Testis (tissue), 3 donors: Measurements from ENCODE around the gene NAA38. TPM values are rescaled to one million over a fixed set of nuclear protein-coding genes. Genes with fewer than 3 reads are reported as not detected.

Experiments used
- DNase-seq: peaks from one replicate; pipeline ENCODE4 v3.0.0-alpha.2; 2019
- H3K27ac ChIP-seq, 2 donors: fragments of 200-600 bp; sonication (generic); one replicate each; pipeline ENCODE4 v1.5.1; 2019
- H3K27me3 ChIP-seq: fragments of 200-600 bp; sonication (generic); one replicate; pipeline ENCODE4 v1.5.1; 2019
- H3K36me3 ChIP-seq: fragments of 200-600 bp; sonication (generic); one replicate; pipeline ENCODE4 v1.5.1; 2017; ENCODE audit warnings: low read depth; ENCODE audit errors: missing control alignments
- H3K4me1 ChIP-seq: fragments of 200-600 bp; sonication (generic); one replicate; pipeline ENCODE4 v1.5.1; 2019
- H3K4me3 ChIP-seq, 2 donors: fragments of 200-600 bp; sonication (generic); one replicate each; pipeline ENCODE4 v1.5.1; 2017 to 2019
- H3K9me3 ChIP-seq: fragments of 200-600 bp; sonication (generic); one replicate; pipeline ENCODE4 v1.5.1; 2017
- POLR2A ChIP-seq: fragments of 450-650 bp; IDR thresholded peaks from one replicate; pipeline ENCODE4 v1.6.1; 2017; ENCODE audit warnings: antibody characterized with exemption, mild to moderate bottlenecking, moderate library complexity
- WGBS, 2 donors: methylation state at CpG; one replicate each; pipeline ENCODE4 v1.1.5; 2018; 5-methylcytosine and 5-hydroxymethylcytosine counted together
- intact Hi-C: fragments of 100-400 bp; cut with DNase I; formaldehyde crosslinking; loops from one replicate; pipeline ENCODE4 v1.15.1; 2023; ENCODE audit warnings: low total_unique reads
- polyA plus RNA-seq: library from polyadenylated mRNA; stranded (reverse); fragments of 350-450 nt; fragmentation: Illumina TruSeq; extraction: RNeasy Lipid Tissue Mini Kit (QIAGEN cat#74804); gene quantifications from one replicate; pipeline ENCODE4 v1.2.3, GENCODE V29; 2014; ENCODE audit warnings: low read depth, low replicate concordance; ENCODE audit not compliant: insufficient read depth
- total RNA-seq, 2 donors: library from RNA; depleted of rRNA; stranded (reverse); fragments of >200 nt; gene quantifications; one replicate each; pipeline ENCODE4 v1.2.3, GENCODE V29; 2016
- TF ChIP-seq, protein P1 (sequence below), 3 experiments: fragments of 450-650 bp in 2 of 3; fragments of 200-600 bp in 1 of 3; sonication (generic) in 1 of 3; IDR thresholded peaks; one replicate each; pipeline ENCODE4 v1.5.1; 2016 to 2019; ENCODE audit warnings: antibody characterized with exemption in 3 of 3, mild to moderate bottlenecking in 2 of 3, moderate library complexity in 1 of 3

The NAA38 gene
- total and polyA plus RNA-seq, 3 donors from 2014 or later, result 72.3 to 102 (median 83.1) TPM

DNA sequence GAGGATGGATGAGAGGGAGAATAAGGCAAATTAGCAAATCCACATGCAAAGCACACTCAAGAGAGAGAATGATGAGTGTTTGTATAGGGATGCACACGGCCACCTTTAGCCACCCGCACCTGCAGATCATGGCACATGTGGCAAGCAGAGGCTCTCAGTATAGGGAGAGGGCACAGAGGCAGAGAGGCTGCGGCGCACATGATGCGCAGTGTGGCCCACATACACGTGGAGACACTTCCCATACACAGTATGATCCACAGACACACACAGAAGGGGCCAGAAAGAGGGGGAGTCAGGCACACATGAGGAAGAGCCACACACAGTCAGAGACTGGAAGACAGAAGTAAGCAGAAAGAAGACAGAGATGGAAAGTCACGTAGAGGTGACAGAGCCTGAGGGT is 24.7 kb upstream of the NAA38 start:
- Histone ChIP-seq H3K36me3 (no peaks in the 10 kb centered on the region), H3K9me3 (no peaks in the 10 kb centered on the region), H3K4me3 (no peak overlapping the region), H3K27ac (peak overlapping the region in 1 of 2 donors; percentile 87), H3K27me3 (no peaks in the 10 kb centered on the region), H3K4me1 (peaks cover 23% of the 10 kb centered on the region)
- intact Hi-C loops, result no loop called here
- WGBS, 2 donors, result 63 to 65% methylated on average over 7 of the region's 7 CpGs
- DNase-seq, result no peak
- TF ChIP-seq POLR2A, result no peak
- TF ChIP-seq, protein P1, sequence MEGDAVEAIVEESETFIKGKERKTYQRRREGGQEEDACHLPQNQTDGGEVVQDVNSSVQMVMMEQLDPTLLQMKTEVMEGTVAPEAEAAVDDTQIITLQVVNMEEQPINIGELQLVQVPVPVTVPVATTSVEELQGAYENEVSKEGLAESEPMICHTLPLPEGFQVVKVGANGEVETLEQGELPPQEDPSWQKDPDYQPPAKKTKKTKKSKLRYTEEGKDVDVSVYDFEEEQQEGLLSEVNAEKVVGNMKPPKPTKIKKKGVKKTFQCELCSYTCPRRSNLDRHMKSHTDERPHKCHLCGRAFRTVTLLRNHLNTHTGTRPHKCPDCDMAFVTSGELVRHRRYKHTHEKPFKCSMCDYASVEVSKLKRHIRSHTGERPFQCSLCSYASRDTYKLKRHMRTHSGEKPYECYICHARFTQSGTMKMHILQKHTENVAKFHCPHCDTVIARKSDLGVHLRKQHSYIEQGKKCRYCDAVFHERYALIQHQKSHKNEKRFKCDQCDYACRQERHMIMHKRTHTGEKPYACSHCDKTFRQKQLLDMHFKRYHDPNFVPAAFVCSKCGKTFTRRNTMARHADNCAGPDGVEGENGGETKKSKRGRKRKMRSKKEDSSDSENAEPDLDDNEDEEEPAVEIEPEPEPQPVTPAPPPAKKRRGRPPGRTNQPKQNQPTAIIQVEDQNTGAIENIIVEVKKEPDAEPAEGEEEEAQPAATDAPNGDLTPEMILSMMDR (IDR thresholded peaks at IDR 0.05), result no peak

DNA sequence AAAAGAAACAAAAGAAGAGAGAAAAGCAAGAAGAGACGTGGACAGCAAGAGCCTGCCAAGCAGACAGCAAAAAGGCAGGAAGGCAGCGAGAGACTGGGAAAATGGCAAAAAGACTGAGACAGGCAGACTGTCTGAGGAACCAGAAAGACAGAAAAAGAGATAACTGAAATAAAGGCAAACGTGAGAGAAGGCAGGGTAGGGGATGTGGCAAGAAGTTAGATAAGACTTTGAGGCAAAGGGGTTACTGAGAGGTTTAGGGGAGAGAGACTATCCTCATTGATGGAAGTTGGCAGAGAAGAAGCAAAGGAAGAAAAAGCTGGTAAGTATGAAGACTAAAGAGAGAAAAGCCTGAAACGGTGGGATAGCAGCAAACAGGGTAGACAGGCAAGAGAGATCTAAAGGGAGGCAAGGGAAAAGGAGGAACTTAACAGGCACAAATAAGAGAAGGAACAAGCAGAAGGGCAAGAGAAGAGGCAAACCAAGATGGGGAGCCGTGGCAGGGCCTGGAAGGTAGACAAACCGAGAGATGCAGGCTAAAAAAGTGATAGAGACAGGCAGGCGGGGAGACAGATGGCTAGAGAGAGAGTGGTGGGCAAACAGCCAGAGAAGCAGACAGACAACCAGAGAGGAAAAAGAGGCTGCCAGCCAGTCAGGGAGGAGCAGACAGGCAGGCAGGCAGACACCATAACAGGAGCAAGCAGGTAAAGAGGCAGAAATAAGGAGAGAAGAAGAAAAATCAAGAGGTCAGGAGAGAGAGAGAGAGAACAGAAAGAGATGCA is 24.1 kb upstream of the NAA38 start:
- WGBS, 2 donors, result 43 to 48% methylated on average over 7 of the region's 7 CpGs
- H3K36me3 ChIP-seq, result no peaks in the 10 kb centered on the region
- TF ChIP-seq, protein P1 (IDR thresholded peaks at IDR 0.05), result no peak
- TF ChIP-seq POLR2A, result no peak
- no peak overlapping the region for H3K4me3 ChIP-seq
- peak; percentile 49 for DNase-seq
- peaks cover 17% of the 10 kb centered on the region for H3K4me1 ChIP-seq
- no peaks in the 10 kb centered on the region for H3K9me3 ChIP-seq
- peak overlapping the region in 1 of 2 donors; percentile 11 for H3K27ac ChIP-seq
- intact Hi-C loops, result no loop called here
- H3K27me3 ChIP-seq, result no peaks in the 10 kb centered on the region

DNA sequence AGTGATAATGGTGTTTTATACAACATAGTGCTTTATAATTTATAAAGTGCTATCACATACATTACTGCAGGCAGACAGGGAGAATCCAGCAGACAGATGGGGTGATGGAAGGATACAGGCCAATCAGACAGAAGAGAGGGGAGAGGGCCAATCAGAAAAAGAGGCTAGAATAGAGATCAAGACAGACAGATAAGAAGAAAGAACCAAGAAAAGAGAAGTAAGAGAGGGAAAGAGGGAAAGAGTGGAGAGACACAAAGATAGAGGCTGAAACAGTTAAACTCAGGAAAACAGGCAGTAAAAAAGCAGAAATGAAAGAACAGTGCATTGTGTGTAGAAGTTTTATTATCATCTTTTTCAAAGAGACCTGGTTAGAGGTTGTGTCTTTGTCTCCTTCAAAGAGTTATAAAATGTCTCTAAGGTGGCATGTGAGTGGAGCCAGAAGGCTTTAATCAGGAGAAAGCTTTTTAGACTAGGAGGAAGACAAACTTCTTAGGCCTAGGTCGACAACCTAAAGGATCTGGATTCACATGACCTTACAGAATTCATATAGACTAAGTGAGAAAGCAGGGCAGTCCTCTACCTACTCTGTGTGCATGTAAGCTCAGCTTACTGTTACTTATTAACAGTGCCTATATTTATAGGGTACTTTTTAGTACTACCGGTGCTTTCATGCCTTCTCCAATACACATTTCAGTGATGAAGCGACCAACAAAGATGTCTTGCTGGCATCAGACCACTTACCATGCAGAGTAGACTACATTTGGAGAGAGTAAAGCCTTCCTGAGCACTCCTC is 22.9 kb upstream of the NAA38 start:
- Histone ChIP-seq H3K4me3 (no peak overlapping the region), H3K27ac (no peak overlapping the region), H3K36me3 (no peaks in the 10 kb centered on the region), H3K9me3 (no peaks in the 10 kb centered on the region), H3K4me1 (peaks cover 11% of the 10 kb centered on the region), H3K27me3 (no peaks in the 10 kb centered on the region)
- no peak for DNase-seq
- no peak for TF ChIP-seq POLR2A
- TF ChIP-seq, protein P1 (IDR thresholded peaks at IDR 0.05), result no peak
- intact Hi-C loops, result no loop called here
- 86 to 92% methylated on average over 3 of the region's 3 CpGs for WGBS, 2 donors

DNA sequence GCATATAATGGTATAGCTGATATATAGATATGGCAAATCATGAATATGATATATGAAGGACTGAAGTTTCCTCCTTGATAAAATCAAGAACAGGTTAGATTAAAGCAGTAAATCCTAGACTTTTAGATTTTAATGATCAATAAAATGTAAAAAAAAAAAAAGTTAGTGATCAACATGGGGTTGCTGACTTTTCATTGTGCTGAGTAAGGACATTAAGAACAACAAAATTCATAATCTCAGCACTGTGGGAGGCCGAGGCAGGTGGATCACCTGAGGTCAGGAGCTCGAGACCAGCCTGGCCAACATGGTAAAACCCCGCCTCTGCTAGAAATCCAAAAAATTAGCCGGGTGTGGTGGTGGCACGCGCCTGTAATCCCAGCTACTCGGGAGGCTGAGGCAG is 20.9 kb upstream of the NAA38 start:
- Histone ChIP-seq H3K36me3 (no peaks in the 10 kb centered on the region), H3K4me1 (peaks cover 4% of the 10 kb centered on the region), H3K9me3 (no peaks in the 10 kb centered on the region), H3K27ac (no peak overlapping the region), H3K4me3 (no peak overlapping the region), H3K27me3 (no peaks in the 10 kb centered on the region)
- intact Hi-C loops, result no loop called here
- DNase-seq, result no peak
- 86 to 94% methylated on average over 7 of the region's 7 CpGs for WGBS, 2 donors
- TF ChIP-seq, protein P1 (IDR thresholded peaks at IDR 0.05), result no peak
- no peak for TF ChIP-seq POLR2A
